GM23338 (cell line): ENCODE measurements around the gene GPRIN2. TPM values are rescaled to one million over a fixed set of nuclear protein-coding genes. Genes with fewer than 3 reads are reported as not detected.
A peak's percentile ranks its signal among the peaks of the same experiment; 100 is the strongest.

ENCODE experiments used
- ATAC-seq: fragments of 200-7000 bp; cut with Tn5 transposase; 3 replicates; pipeline ENCODE4 v1.9.1; 2020
- DNase-seq: peaks from one replicate; pipeline ENCODE4 v3.0.0-alpha.2; 2015; ENCODE audit warnings: low spot score
- H2AFZ ChIP-seq: fragments of 200-600 bp; sonication (generic); 2 replicates; pipeline ENCODE4 v1.8.0; 2016; ENCODE audit warnings: antibody characterized with exemption, mild to moderate bottlenecking, moderate library complexity
- H3F3A ChIP-seq: fragments of 200-600 bp; sonication (generic); replicated peaks from 2 replicates; pipeline ENCODE4 v1.8.0; 2017; ENCODE audit warnings: antibody characterized with exemption, mixed run types, low read depth
- H3K27ac ChIP-seq: fragments of 200-600 bp; sonication (generic); 2 replicates; pipeline ENCODE4 v1.6.1; 2016; ENCODE audit warnings: low read depth
- H3K27me3 ChIP-seq: fragments of 200-600 bp; sonication (generic); 2 replicates; pipeline ENCODE4 v1.8.0; 2016; ENCODE audit warnings: mild to moderate bottlenecking, mixed run types, moderate library complexity; ENCODE audit not compliant: insufficient read depth
- H3K36me3 ChIP-seq: fragments of 200-600 bp; sonication (generic); 2 replicates; pipeline ENCODE4 v1.8.0; 2016; ENCODE audit warnings: mild to moderate bottlenecking; ENCODE audit not compliant: insufficient read depth
- H3K4me1 ChIP-seq: fragments of 200-600 bp; sonication (generic); 2 replicates; pipeline ENCODE4 v1.8.0; 2016; ENCODE audit warnings: mild to moderate bottlenecking, moderate library complexity; ENCODE audit not compliant: insufficient read depth
- H3K4me2 ChIP-seq: fragments of 200-600 bp; sonication (generic); 2 replicates; pipeline ENCODE4 v1.7.1; 2017; ENCODE audit warnings: mixed run types
- H3K4me3 ChIP-seq: fragments of 200-600 bp; sonication (generic); 2 replicates; pipeline ENCODE4 v1.6.1; 2016; ENCODE audit warnings: mixed run types
- H3K79me2 ChIP-seq: fragments of 200-600 bp; sonication (generic); replicated peaks from 2 replicates; pipeline ENCODE4 v1.8.0; 2017; ENCODE audit warnings: mild to moderate bottlenecking; ENCODE audit not compliant: insufficient read depth
- H3K9me2 ChIP-seq: fragments of 200-600 bp; sonication (generic); 2 replicates; pipeline ENCODE4 v1.8.0; 2017; ENCODE audit not compliant: insufficient read depth
- H4K20me1 ChIP-seq: fragments of 200-600 bp; sonication (generic); replicated peaks from 2 replicates; pipeline ENCODE4 v1.8.0; 2017; ENCODE audit warnings: mild to moderate bottlenecking; ENCODE audit not compliant: insufficient read depth
- H3K27ac Mint-ChIP-seq: 2 replicates; pipeline ENCODE4 v1.8.0; 2020; ENCODE audit warnings: inconsistent platforms, mild to moderate bottlenecking, moderate library complexity, mixed read lengths
- H3K27me3 Mint-ChIP-seq: 3 replicates; pipeline ENCODE4 v1.8.0; 2022; ENCODE audit warnings: low read depth, mild to moderate bottlenecking, moderate library complexity, mixed read lengths, inconsistent platforms; ENCODE audit not compliant: insufficient read depth, poor library complexity
- H3K36me3 Mint-ChIP-seq: 3 replicates; pipeline ENCODE4 v1.8.0; 2021; ENCODE audit warnings: low read depth, mild to moderate bottlenecking, inconsistent platforms, moderate library complexity, mixed read lengths
- H3K4me1 Mint-ChIP-seq: 3 replicates; pipeline ENCODE4 v1.8.0; 2020; ENCODE audit warnings: mild to moderate bottlenecking, inconsistent platforms, mixed read lengths
- H3K4me3 Mint-ChIP-seq: 3 replicates; pipeline ENCODE4 v1.8.0; 2021; ENCODE audit warnings: moderate library complexity, mild to moderate bottlenecking, inconsistent platforms, mixed read lengths
- H3K9me3 Mint-ChIP-seq: 3 replicates; pipeline ENCODE4 v1.8.0; 2020; ENCODE audit warnings: moderate library complexity, mild to moderate bottlenecking, inconsistent platforms, mixed read lengths
- CREB1 ChIP-seq: fragments of 250-450 bp; sonication (Bioruptor Pico); IDR thresholded peaks from 2 replicates; pipeline ENCODE4 v1.5.0; 2020; ENCODE audit warnings: low read depth, mild to moderate bottlenecking, moderate library complexity
- EZH2 ChIP-seq: fragments of 200-600 bp; sonication (generic); IDR thresholded peaks from one replicate; pipeline ENCODE4 v1.8.0; 2017; ENCODE audit warnings: antibody characterized with exemption, mild to moderate bottlenecking, low read depth; ENCODE audit not compliant: unreplicated experiment
- EZH2phosphoT487 ChIP-seq: fragments of 200-600 bp; sonication (generic); IDR thresholded peaks from one replicate; pipeline ENCODE4 v1.8.1; 2018; ENCODE audit warnings: antibody characterized with exemption; ENCODE audit not compliant: unreplicated experiment
- JUNB ChIP-seq: IDR thresholded peaks from one replicate; pipeline ENCODE4 v1.6.1; 2016; ENCODE audit warnings: antibody characterized with exemption; ENCODE audit not compliant: unreplicated experiment
- NANOG ChIP-seq: IDR thresholded peaks from 2 replicates; pipeline ENCODE4 v1.6.1; 2016; ENCODE audit warnings: antibody characterized with exemption, borderline replicate concordance
- POLR2AphosphoS5 ChIP-seq: IDR thresholded peaks from 2 replicates; pipeline ENCODE4 v1.6.1; 2016; ENCODE audit warnings: antibody characterized with exemption, low read depth
- STAT1 ChIP-seq: IDR thresholded peaks from one replicate; pipeline ENCODE4 v1.6.1; 2016; ENCODE audit warnings: antibody characterized with exemption; ENCODE audit not compliant: unreplicated experiment
- ZNF114 ChIP-seq: fragments of 250-450 bp; sonication (Bioruptor Pico); IDR thresholded peaks from 2 replicates; pipeline ENCODE4 v1.5.0; 2020; ENCODE audit warnings: mild to moderate bottlenecking, moderate library complexity
- ZNF331 ChIP-seq: fragments of 250-450 bp; sonication (Bioruptor Pico); IDR thresholded peaks from 2 replicates; pipeline ENCODE4 v1.5.0; 2020; ENCODE audit warnings: low read depth, mild to moderate bottlenecking, moderate library complexity
- ZNF462 ChIP-seq: fragments of 250-450 bp; sonication (Bioruptor Pico); IDR thresholded peaks from 2 replicates; pipeline ENCODE4 v1.5.0; 2020; ENCODE audit warnings: mild to moderate bottlenecking, moderate library complexity
- polyA plus RNA-seq: library from polyadenylated mRNA; unstranded; fragments of >200 nt; fragmentation: Nextera tagmentation; extraction: Ambion mirVana; gene quantifications from 2 replicates; pipeline ENCODE4 v1.2.1, GENCODE V29; 2016
- total RNA-seq: library from RNA; depleted of rRNA; stranded (reverse); fragments of >200 nt; shearing (Covaris generic); gene quantifications from 2 replicates; pipeline ENCODE4 v1.2.3, GENCODE V29; 2014
- TF ChIP-seq, protein P1 (sequence below): IDR thresholded peaks from 2 replicates; pipeline ENCODE4 v1.6.1; 2016; ENCODE audit warnings: antibody characterized with exemption
- TF ChIP-seq, protein P2 (sequence below), 2 experiments: fragments of 200-600 bp in 1 of 2; sonication (generic) in 1 of 2; conservative IDR thresholded peaks; 2 replicates each; pipeline versions ENCODE4 v1.5.1 to v1.6.1; 2016 to 2017; ENCODE audit warnings: antibody characterized with exemption in 2 of 2, low read depth in 2 of 2, mild to moderate bottlenecking in 2 of 2, moderate library complexity in 1 of 2
- TF ChIP-seq, protein P3 (sequence below): IDR thresholded peaks from one replicate; pipeline ENCODE4 v1.6.1; 2018; ENCODE audit warnings: antibody characterized with exemption; ENCODE audit not compliant: unreplicated experiment

GPRIN2 gene
- total and polyA plus RNA-seq, 2 experiments from 2014 or later = 2.9 to 28.5 TPM

GRCh38 chr10:46514899-46515298, 41.6 kb downstream of the GPRIN2 start:
- H3F3A ChIP-seq = no peaks in the 10 kb centered on the region
- no peaks in the 10 kb centered on the region; the same call in 1 of the 2 replicates for H3K36me3 ChIP-seq
- no peak overlapping the region for H3K4me3 Mint-ChIP-seq
- no peaks in the 10 kb centered on the region for H3K79me2 ChIP-seq
- ATAC-seq (no peak), DNase-seq (no peak)
- H3K4me3 ChIP-seq = no peak overlapping the region
- no peaks in the 10 kb centered on the region for H4K20me1 ChIP-seq
- H3K9me3 Mint-ChIP-seq = no peaks in the 10 kb centered on the region
- peaks cover 14% of the 10 kb centered on the region; the same call in 1 of the 2 replicates for H3K9me2 ChIP-seq
- no peak overlapping the region for H3K27ac Mint-ChIP-seq
- H3K27ac ChIP-seq = no peak overlapping the region
- no peaks in the 10 kb centered on the region for H3K4me1 Mint-ChIP-seq
- TF ChIP-seq ZNF462 (CRISPR knock-in tag) (no peak), POLR2AphosphoS5 (no peak), ZNF331 (no peak), CREB1 (CRISPR knock-in tag) (no peak), JUNB (no peak), STAT1 (no peak), EZH2phosphoT487 (no peak), ZNF114 (CRISPR knock-in tag) (no peak), EZH2 (no peak), NANOG (no peak)
- TF ChIP-seq, protein P1, sequence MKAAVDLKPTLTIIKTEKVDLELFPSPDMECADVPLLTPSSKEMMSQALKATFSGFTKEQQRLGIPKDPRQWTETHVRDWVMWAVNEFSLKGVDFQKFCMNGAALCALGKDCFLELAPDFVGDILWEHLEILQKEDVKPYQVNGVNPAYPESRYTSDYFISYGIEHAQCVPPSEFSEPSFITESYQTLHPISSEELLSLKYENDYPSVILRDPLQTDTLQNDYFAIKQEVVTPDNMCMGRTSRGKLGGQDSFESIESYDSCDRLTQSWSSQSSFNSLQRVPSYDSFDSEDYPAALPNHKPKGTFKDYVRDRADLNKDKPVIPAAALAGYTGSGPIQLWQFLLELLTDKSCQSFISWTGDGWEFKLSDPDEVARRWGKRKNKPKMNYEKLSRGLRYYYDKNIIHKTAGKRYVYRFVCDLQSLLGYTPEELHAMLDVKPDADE = no peak
- TF ChIP-seq, protein P2, sequence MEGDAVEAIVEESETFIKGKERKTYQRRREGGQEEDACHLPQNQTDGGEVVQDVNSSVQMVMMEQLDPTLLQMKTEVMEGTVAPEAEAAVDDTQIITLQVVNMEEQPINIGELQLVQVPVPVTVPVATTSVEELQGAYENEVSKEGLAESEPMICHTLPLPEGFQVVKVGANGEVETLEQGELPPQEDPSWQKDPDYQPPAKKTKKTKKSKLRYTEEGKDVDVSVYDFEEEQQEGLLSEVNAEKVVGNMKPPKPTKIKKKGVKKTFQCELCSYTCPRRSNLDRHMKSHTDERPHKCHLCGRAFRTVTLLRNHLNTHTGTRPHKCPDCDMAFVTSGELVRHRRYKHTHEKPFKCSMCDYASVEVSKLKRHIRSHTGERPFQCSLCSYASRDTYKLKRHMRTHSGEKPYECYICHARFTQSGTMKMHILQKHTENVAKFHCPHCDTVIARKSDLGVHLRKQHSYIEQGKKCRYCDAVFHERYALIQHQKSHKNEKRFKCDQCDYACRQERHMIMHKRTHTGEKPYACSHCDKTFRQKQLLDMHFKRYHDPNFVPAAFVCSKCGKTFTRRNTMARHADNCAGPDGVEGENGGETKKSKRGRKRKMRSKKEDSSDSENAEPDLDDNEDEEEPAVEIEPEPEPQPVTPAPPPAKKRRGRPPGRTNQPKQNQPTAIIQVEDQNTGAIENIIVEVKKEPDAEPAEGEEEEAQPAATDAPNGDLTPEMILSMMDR (conservative IDR thresholded peaks at IDR 0.05; ENCODE audit: low read depth in 2 of 2) = no peak
- TF ChIP-seq, protein P3, sequence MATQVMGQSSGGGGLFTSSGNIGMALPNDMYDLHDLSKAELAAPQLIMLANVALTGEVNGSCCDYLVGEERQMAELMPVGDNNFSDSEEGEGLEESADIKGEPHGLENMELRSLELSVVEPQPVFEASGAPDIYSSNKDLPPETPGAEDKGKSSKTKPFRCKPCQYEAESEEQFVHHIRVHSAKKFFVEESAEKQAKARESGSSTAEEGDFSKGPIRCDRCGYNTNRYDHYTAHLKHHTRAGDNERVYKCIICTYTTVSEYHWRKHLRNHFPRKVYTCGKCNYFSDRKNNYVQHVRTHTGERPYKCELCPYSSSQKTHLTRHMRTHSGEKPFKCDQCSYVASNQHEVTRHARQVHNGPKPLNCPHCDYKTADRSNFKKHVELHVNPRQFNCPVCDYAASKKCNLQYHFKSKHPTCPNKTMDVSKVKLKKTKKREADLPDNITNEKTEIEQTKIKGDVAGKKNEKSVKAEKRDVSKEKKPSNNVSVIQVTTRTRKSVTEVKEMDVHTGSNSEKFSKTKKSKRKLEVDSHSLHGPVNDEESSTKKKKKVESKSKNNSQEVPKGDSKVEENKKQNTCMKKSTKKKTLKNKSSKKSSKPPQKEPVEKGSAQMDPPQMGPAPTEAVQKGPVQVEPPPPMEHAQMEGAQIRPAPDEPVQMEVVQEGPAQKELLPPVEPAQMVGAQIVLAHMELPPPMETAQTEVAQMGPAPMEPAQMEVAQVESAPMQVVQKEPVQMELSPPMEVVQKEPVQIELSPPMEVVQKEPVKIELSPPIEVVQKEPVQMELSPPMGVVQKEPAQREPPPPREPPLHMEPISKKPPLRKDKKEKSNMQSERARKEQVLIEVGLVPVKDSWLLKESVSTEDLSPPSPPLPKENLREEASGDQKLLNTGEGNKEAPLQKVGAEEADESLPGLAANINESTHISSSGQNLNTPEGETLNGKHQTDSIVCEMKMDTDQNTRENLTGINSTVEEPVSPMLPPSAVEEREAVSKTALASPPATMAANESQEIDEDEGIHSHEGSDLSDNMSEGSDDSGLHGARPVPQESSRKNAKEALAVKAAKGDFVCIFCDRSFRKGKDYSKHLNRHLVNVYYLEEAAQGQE = no peak
- H2AFZ ChIP-seq = peak overlapping the region; percentile 86; the same call in 1 of the 2 replicates
- H3K27me3 Mint-ChIP-seq = peaks cover 4% of the 10 kb centered on the region
- no peak overlapping the region for H3K4me2 ChIP-seq
- no peaks in the 10 kb centered on the region for H3K4me1 ChIP-seq
- no peaks in the 10 kb centered on the region for H3K27me3 ChIP-seq
- no peaks in the 10 kb centered on the region for H3K36me3 Mint-ChIP-seq
